ENCODE measurements around the gene LHFPL4. TPM values are rescaled to one million over a fixed set of nuclear protein-coding genes. Genes with fewer than 3 reads are reported as not detected.
"Not testable (repeated sequence)": the region's sequence is repeated elsewhere in the genome, so short reads cannot be mapped to it uniquely, and the experiment has no call there.

LHFPL4 gene
- total RNA-seq, 2 donors from 2014 or later = not detected

- Mint-ChIP-seq H3K9me3 (no peaks in the 10 kb centered on the region), H3K36me3 (no peaks in the 10 kb centered on the region), H3K27ac (no peak overlapping the region)
- ATAC-seq (peak; percentile 59 to 82), DNase-seq (ENCODE audit: low spot score in 2 of 2) (peak in 1 of 2 donors; percentile 91)
Measured at GRCh38 chr3:9500108-9501050, 53.2 kb downstream of the LHFPL4 start.

GRCh38 chr3:9499455-9500107 lies 54.0 kb downstream of the LHFPL4 start:
- no peak overlapping the region for H3K27ac Mint-ChIP-seq
- ATAC-seq = no peak

GRCh38 chr3:9498781-9499180 lies 54.8 kb downstream of the LHFPL4 start:
- H3K27ac Mint-ChIP-seq = no peak overlapping the region
- ATAC-seq (no peak), DNase-seq (ENCODE audit: low spot score in 2 of 2) (no peak)
- no peaks in the 10 kb centered on the region for H3K9me3 Mint-ChIP-seq
- H3K36me3 Mint-ChIP-seq = no peaks in the 10 kb centered on the region

More at GRCh38 chr3:9499455-9500107, 54.0 kb downstream of the LHFPL4 start:
- no peaks in the 10 kb centered on the region for H3K36me3 Mint-ChIP-seq
- no peaks in the 10 kb centered on the region for H3K9me3 Mint-ChIP-seq
- no peak for DNase-seq (ENCODE audit: low spot score in 2 of 2)

GRCh38 chr3:9497821-9498565 lies 55.6 kb downstream of the LHFPL4 start:
- DNase-seq (ENCODE audit: low spot score in 2 of 2) (peak in 1 of 2 donors; percentile 6), ATAC-seq (no peak)
- no peaks in the 10 kb centered on the region for H3K9me3 Mint-ChIP-seq
- H3K36me3 Mint-ChIP-seq = no peaks in the 10 kb centered on the region
- H3K27ac Mint-ChIP-seq = no peak overlapping the region

- ATAC-seq (no peak), DNase-seq (ENCODE audit: low spot score in 2 of 2) (peak in 1 of 2 donors; percentile 18)
- Mint-ChIP-seq H3K9me3 (no peaks in the 10 kb centered on the region), H3K27ac (peak overlapping the region in 1 of 2 donors; percentile 53), H3K36me3 (no peaks in the 10 kb centered on the region)
Measured at GRCh38 chr3:9496893-9497292, 56.7 kb downstream of the LHFPL4 start.

- peak overlapping the region in 1 of 2 donors; percentile 48 for H3K27ac Mint-ChIP-seq
- not testable (repeated sequence) for ATAC-seq; DNase-seq (ENCODE audit: low spot score in 2 of 2); H3K9me3 Mint-ChIP-seq; H3K36me3 Mint-ChIP-seq
Measured at GRCh38 chr3:9494036-9494435, 59.6 kb downstream of the LHFPL4 start.

GRCh38 chr3:9491506-9491905 lies 62.1 kb downstream of the LHFPL4 start:
- no peak for DNase-seq (ENCODE audit: low spot score in 2 of 2)
- ATAC-seq = no peak
- Mint-ChIP-seq H3K36me3 (peaks cover 4 to 11% of the 10 kb centered on the region in 2 donors), H3K27ac (no peak overlapping the region), H3K9me3 (peaks cover 5 to 9% of the 10 kb centered on the region in 2 donors)

- Mint-ChIP-seq H3K9me3 (peaks cover 5 to 10% of the 10 kb centered on the region in 2 donors), H3K27ac (no peak overlapping the region), H3K36me3 (peaks cover 21 to 29% of the 10 kb centered on the region in 2 donors)
- ATAC-seq = no peak
- DNase-seq (ENCODE audit: low spot score in 2 of 2) = no peak
Measured at GRCh38 chr3:9485248-9485647, 68.4 kb downstream of the LHFPL4 start.

- H3K9me3 Mint-ChIP-seq = peaks cover 0 to 5% of the 10 kb centered on the region in 2 donors
- no peak overlapping the region for H3K27ac Mint-ChIP-seq
- H3K36me3 Mint-ChIP-seq = peaks cover 37 to 64% of the 10 kb centered on the region in 2 donors
- ATAC-seq = no peak
- no peak for DNase-seq (ENCODE audit: low spot score in 2 of 2)
Measured at GRCh38 chr3:9480265-9480664, 73.4 kb downstream of the LHFPL4 start.

GRCh38 chr3:9476935-9477334 lies 76.7 kb downstream of the LHFPL4 start:
- peak overlapping the region in 1 of 2 donors; percentile 58 for H3K27ac Mint-ChIP-seq
- no peak for DNase-seq (ENCODE audit: low spot score in 2 of 2)
- peaks cover 50 to 79% of the 10 kb centered on the region in 2 donors for H3K36me3 Mint-ChIP-seq
- no peak for ATAC-seq
- peaks cover 0 to 5% of the 10 kb centered on the region in 2 donors for H3K9me3 Mint-ChIP-seq

- no peak for DNase-seq (ENCODE audit: low spot score in 2 of 2)
- no peak overlapping the region for H3K27ac Mint-ChIP-seq
- ATAC-seq = peak in 1 of 2 donors; percentile 9
- peaks cover 0 to 3% of the 10 kb centered on the region in 2 donors for H3K9me3 Mint-ChIP-seq
- peaks cover 42 to 66% of the 10 kb centered on the region in 2 donors for H3K36me3 Mint-ChIP-seq
Measured at GRCh38 chr3:9474482-9474881, 79.1 kb downstream of the LHFPL4 start.

GRCh38 chr3:9473496-9474065 lies 80.0 kb downstream of the LHFPL4 start:
- DNase-seq (ENCODE audit: low spot score in 2 of 2) (no peak), ATAC-seq (no peak)
- Mint-ChIP-seq H3K9me3 (no peaks in the 10 kb centered on the region), H3K36me3 (peaks cover 35 to 57% of the 10 kb centered on the region in 2 donors), H3K27ac (no peak overlapping the region)

GRCh38 chr3:9469986-9470385 lies 83.6 kb downstream of the LHFPL4 start:
- ATAC-seq = no peak
- H3K27ac Mint-ChIP-seq = peak overlapping the region in 1 of 2 donors; percentile 31

GRCh38 chr3:9468460-9468859 lies 85.2 kb downstream of the LHFPL4 start:
- Mint-ChIP-seq H3K27ac (peak overlapping the region; percentile 40 to 81), H3K9me3 (no peaks in the 10 kb centered on the region), H3K36me3 (peaks cover 14 to 25% of the 10 kb centered on the region in 2 donors)
- peak; percentile 47 to 73 for ATAC-seq
- DNase-seq (ENCODE audit: low spot score in 2 of 2) = no peak

More at GRCh38 chr3:9469986-9470385, 83.6 kb downstream of the LHFPL4 start:
- no peak for DNase-seq (ENCODE audit: low spot score in 2 of 2)
- no peaks in the 10 kb centered on the region for H3K9me3 Mint-ChIP-seq
- H3K36me3 Mint-ChIP-seq = peaks cover 29 to 37% of the 10 kb centered on the region in 2 donors

GRCh38 chr3:9467451-9467850 lies 86.2 kb downstream of the LHFPL4 start:
- peaks cover 14 to 17% of the 10 kb centered on the region in 2 donors for H3K36me3 Mint-ChIP-seq
- H3K9me3 Mint-ChIP-seq = no peaks in the 10 kb centered on the region
- ATAC-seq = peak; percentile 23 to 62
- no peak for DNase-seq (ENCODE audit: low spot score in 2 of 2)
- H3K27ac Mint-ChIP-seq = peak overlapping the region; percentile 27 to 81

- Mint-ChIP-seq H3K9me3 (no peaks in the 10 kb centered on the region), H3K27ac (no peak overlapping the region), H3K36me3 (peaks cover 13 to 27% of the 10 kb centered on the region in 2 donors)
- DNase-seq (ENCODE audit: low spot score in 2 of 2) (no peak), ATAC-seq (no peak)
Measured at GRCh38 chr3:9455596-9456131, 98.0 kb downstream of the LHFPL4 start.
